HEK293 (cell line): ENCODE results near the gene SLC66A2.

Source experiments
- CTCF ChIA-PET: fragments of 350-600 bp; formaldehyde crosslinking; extraction: SDS; loops from one replicate; lab custom pipeline; 2021; ENCODE audit warnings: antibody characterized with exemption; lab: Yijun Ruan, JAX
- POLR2A ChIA-PET: fragments of 300-600 bp; formaldehyde crosslinking; extraction: SDS; loops from one replicate; lab custom pipeline; 2020; ENCODE audit warnings: antibody characterized with exemption, inconsistent platforms; lab: Yijun Ruan, JAX
- H3K27ac ChIP-seq: fragments of 200-500 bp; sonication (Bioruptor generic); 2 replicates; pipeline ENCODE4 v1.5.1; 2014; ENCODE audit warnings: low read depth, low read length, control low read depth, inconsistent platforms; ENCODE audit errors: extremely low read depth
- H3K36me3 ChIP-seq, 2 experiments: fragments of 200-500 bp in 1 of 2; sonication (Bioruptor generic) in 1 of 2; 1 replicate in 1 of 2; 2 replicates in 1 of 2; pipeline ENCODE4 v1.5.1; 2014 to 2017; ENCODE audit warnings: inconsistent platforms in 2 of 2, low read length in 2 of 2; ENCODE audit not compliant: control insufficient read depth in 2 of 2, insufficient read depth in 1 of 2
- H3K4me1 ChIP-seq: fragments of 200-500 bp; sonication (Bioruptor generic); 2 replicates; pipeline ENCODE4 v1.5.1; 2014; ENCODE audit warnings: mild to moderate bottlenecking, low read length, inconsistent platforms; ENCODE audit not compliant: control insufficient read depth, insufficient read depth
- H3K4me3 ChIP-seq: 2 replicates; pipeline ENCODE4 v1.5.1; 2011; ENCODE audit warnings: low read depth, mild to moderate bottlenecking, control low read depth, low read length, moderate library complexity
- H3K9me3 ChIP-seq: fragments of 200-500 bp; sonication (Bioruptor generic); 2 replicates; pipeline ENCODE4 v1.5.1; 2014; ENCODE audit warnings: low read depth, low read length, inconsistent platforms; ENCODE audit not compliant: control insufficient read depth, insufficient read depth
- BCL11B ChIP-seq: fragments of 450-650 bp; formaldehyde crosslinking; IDR thresholded peaks from 2 replicates; pipeline ENCODE4 v1.5.1; 2016; ENCODE audit warnings: low read depth, missing biosample characterization, missing genetic modification characterization
- ZFP3 ChIP-seq: fragments of 450-650 bp; formaldehyde crosslinking; IDR thresholded peaks from 2 replicates; pipeline ENCODE4 v1.5.1; 2016; ENCODE audit warnings: low read depth, missing biosample characterization, missing genetic modification characterization
- ZNF121 ChIP-seq: fragments of 450-650 bp; formaldehyde crosslinking; IDR thresholded peaks from 2 replicates; pipeline ENCODE4 v1.5.1; 2016; ENCODE audit warnings: missing biosample characterization, missing genetic modification characterization
- ZNF140 ChIP-seq: fragments of 450-650 bp; formaldehyde crosslinking; IDR thresholded peaks from 2 replicates; pipeline ENCODE4 v1.5.1; 2016; ENCODE audit warnings: missing biosample characterization, missing genetic modification characterization
- ZNF266 ChIP-seq: fragments of 450-650 bp; formaldehyde crosslinking; IDR thresholded peaks from 2 replicates; pipeline ENCODE4 v1.5.1; 2016; ENCODE audit warnings: missing biosample characterization, missing genetic modification characterization, low read depth
- ZNF311 ChIP-seq: fragments of 450-650 bp; formaldehyde crosslinking; IDR thresholded peaks from 2 replicates; pipeline ENCODE4 v1.5.1; 2017; ENCODE audit warnings: missing biosample characterization, missing genetic modification characterization, borderline replicate concordance
- ZNF335 ChIP-seq: fragments of 450-650 bp; formaldehyde crosslinking; conservative IDR thresholded peaks from 2 replicates; pipeline ENCODE4 v1.5.1; 2016; ENCODE audit warnings: missing biosample characterization, missing genetic modification characterization
- ZNF350 ChIP-seq: fragments of 450-650 bp; formaldehyde crosslinking; IDR thresholded peaks from 2 replicates; pipeline ENCODE4 v1.5.0; 2017; ENCODE audit warnings: missing biosample characterization, mild to moderate bottlenecking, missing genetic modification characterization
- ZNF510 ChIP-seq: fragments of 450-650 bp; formaldehyde crosslinking; IDR thresholded peaks from 2 replicates; pipeline ENCODE4 v1.5.1; 2018; ENCODE audit warnings: mild to moderate bottlenecking, missing genetic modification characterization, missing biosample characterization; ENCODE audit not compliant: insufficient replicate concordance
- ZNF561 ChIP-seq: fragments of 450-650 bp; IDR thresholded peaks from 2 replicates; pipeline ENCODE4 v1.5.1; 2018; ENCODE audit warnings: missing biosample characterization, missing genetic modification characterization, borderline replicate concordance
- ZNF596 ChIP-seq: fragments of 450-650 bp; IDR thresholded peaks from 2 replicates; pipeline ENCODE4 v1.5.0; 2018; ENCODE audit warnings: missing biosample characterization, mild to moderate bottlenecking, missing genetic modification characterization, moderate library complexity
- TF ChIP-seq, protein P1 (sequence below): fragments of 450-650 bp; formaldehyde crosslinking; IDR thresholded peaks from 2 replicates; pipeline ENCODE4 v1.5.1; 2016; ENCODE audit warnings: missing biosample characterization, missing genetic modification characterization
- TF ChIP-seq, protein P2 (sequence below): fragments of 450-650 bp; IDR thresholded peaks from 2 replicates; pipeline ENCODE4 v1.5.1; 2018; ENCODE audit warnings: missing biosample characterization, mild to moderate bottlenecking, missing genetic modification characterization
- TF ChIP-seq, protein P3 (sequence below): fragments of 450-650 bp; formaldehyde crosslinking; IDR thresholded peaks from 2 replicates; pipeline ENCODE4; 2016; ENCODE audit warnings: missing biosample characterization, missing genetic modification characterization
- TF ChIP-seq, protein P4 (sequence below): fragments of 450-650 bp; formaldehyde crosslinking; IDR thresholded peaks from 2 replicates; pipeline ENCODE4 v1.5.1; 2016; ENCODE audit warnings: missing biosample characterization, missing genetic modification characterization, borderline replicate concordance
- TF ChIP-seq, protein P5 (sequence below): fragments of 450-650 bp; formaldehyde crosslinking; IDR thresholded peaks from 2 replicates; pipeline ENCODE4 v1.5.1; 2016; ENCODE audit warnings: missing biosample characterization, missing genetic modification characterization

SLC66A2 gene

DNA sequence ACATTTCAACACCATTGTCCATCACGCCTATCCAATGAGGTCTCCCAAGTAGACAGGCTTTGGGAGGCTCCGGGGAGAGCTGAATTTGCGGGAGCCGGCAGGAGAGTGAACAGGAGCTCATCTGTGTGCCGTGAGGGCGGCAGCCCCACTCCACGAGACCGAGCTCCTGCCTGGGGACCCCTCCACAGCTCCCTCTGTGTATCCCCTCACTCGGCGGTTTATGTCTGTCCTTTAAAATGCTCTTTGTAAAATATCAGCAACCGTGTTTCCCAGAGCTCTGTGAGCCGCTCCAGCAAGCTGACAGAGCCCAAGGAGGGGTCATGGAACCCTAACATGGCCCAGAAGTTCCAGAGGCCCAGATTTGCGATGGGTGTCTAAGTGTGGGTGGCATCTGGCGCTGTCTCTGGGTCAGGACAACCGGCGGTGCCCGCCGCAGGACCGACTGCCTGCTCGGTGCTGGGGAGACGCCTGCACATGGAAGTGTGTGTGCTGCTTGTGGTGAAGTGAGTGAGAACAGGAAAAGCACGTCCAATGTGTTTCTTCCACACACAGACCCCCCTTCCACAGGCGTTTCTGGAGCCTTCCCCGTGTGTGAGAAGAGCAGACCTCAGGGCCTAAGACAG is 34.8 kb downstream of the SLC66A2 start:
- ChIA-PET POLR2A (no interaction called here), CTCF (no interaction called here)
- Histone ChIP-seq H3K4me3 (no peak overlapping the region), H3K9me3 (no peaks in the 10 kb centered on the region), H3K4me1 (no peaks in the 10 kb centered on the region), H3K36me3 (peaks cover 0 to 20% of the 10 kb centered on the region in 2 experiments; a peak in 2 of 3 replicates), H3K27ac (no peak overlapping the region)
- no peak for TF ChIP-seq ZNF510 (tag by site-specific recombination)
- TF ChIP-seq, protein P1, sequence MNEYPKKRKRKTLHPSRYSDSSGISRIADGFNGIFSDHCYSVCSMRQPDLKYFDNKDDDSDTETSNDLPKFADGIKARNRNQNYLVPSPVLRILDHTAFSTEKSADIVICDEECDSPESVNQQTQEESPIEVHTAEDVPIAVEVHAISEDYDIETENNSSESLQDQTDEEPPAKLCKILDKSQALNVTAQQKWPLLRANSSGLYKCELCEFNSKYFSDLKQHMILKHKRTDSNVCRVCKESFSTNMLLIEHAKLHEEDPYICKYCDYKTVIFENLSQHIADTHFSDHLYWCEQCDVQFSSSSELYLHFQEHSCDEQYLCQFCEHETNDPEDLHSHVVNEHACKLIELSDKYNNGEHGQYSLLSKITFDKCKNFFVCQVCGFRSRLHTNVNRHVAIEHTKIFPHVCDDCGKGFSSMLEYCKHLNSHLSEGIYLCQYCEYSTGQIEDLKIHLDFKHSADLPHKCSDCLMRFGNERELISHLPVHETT (tag by site-specific recombination) = no peak
- TF ChIP-seq, protein P2, sequence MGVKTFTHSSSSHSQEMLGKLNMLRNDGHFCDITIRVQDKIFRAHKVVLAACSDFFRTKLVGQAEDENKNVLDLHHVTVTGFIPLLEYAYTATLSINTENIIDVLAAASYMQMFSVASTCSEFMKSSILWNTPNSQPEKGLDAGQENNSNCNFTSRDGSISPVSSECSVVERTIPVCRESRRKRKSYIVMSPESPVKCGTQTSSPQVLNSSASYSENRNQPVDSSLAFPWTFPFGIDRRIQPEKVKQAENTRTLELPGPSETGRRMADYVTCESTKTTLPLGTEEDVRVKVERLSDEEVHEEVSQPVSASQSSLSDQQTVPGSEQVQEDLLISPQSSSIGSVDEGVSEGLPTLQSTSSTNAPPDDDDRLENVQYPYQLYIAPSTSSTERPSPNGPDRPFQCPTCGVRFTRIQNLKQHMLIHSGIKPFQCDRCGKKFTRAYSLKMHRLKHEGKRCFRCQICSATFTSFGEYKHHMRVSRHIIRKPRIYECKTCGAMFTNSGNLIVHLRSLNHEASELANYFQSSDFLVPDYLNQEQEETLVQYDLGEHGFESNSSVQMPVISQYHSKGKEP (tag by site-specific recombination) = no peak
- TF ChIP-seq, protein P3, sequence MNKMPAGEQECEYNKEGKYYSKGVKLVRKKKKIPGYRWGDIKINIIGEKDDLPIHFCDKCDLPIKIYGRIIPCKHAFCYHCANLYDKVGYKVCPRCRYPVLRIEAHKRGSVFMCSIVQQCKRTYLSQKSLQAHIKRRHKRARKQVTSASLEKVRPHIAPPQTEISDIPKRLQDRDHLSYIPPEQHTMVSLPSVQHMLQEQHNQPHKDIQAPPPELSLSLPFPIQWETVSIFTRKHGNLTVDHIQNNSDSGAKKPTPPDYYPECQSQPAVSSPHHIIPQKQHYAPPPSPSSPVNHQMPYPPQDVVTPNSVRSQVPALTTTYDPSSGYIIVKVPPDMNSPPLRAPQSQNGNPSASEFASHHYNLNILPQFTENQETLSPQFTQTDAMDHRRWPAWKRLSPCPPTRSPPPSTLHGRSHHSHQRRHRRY = no peak
- TF ChIP-seq ZNF596 = no peak
- no peak for TF ChIP-seq ZNF311
- no peak for TF ChIP-seq BCL11B
- TF ChIP-seq ZNF140 (tag by site-specific recombination) = no peak
- no peak for TF ChIP-seq ZNF121
- TF ChIP-seq, protein P4, sequence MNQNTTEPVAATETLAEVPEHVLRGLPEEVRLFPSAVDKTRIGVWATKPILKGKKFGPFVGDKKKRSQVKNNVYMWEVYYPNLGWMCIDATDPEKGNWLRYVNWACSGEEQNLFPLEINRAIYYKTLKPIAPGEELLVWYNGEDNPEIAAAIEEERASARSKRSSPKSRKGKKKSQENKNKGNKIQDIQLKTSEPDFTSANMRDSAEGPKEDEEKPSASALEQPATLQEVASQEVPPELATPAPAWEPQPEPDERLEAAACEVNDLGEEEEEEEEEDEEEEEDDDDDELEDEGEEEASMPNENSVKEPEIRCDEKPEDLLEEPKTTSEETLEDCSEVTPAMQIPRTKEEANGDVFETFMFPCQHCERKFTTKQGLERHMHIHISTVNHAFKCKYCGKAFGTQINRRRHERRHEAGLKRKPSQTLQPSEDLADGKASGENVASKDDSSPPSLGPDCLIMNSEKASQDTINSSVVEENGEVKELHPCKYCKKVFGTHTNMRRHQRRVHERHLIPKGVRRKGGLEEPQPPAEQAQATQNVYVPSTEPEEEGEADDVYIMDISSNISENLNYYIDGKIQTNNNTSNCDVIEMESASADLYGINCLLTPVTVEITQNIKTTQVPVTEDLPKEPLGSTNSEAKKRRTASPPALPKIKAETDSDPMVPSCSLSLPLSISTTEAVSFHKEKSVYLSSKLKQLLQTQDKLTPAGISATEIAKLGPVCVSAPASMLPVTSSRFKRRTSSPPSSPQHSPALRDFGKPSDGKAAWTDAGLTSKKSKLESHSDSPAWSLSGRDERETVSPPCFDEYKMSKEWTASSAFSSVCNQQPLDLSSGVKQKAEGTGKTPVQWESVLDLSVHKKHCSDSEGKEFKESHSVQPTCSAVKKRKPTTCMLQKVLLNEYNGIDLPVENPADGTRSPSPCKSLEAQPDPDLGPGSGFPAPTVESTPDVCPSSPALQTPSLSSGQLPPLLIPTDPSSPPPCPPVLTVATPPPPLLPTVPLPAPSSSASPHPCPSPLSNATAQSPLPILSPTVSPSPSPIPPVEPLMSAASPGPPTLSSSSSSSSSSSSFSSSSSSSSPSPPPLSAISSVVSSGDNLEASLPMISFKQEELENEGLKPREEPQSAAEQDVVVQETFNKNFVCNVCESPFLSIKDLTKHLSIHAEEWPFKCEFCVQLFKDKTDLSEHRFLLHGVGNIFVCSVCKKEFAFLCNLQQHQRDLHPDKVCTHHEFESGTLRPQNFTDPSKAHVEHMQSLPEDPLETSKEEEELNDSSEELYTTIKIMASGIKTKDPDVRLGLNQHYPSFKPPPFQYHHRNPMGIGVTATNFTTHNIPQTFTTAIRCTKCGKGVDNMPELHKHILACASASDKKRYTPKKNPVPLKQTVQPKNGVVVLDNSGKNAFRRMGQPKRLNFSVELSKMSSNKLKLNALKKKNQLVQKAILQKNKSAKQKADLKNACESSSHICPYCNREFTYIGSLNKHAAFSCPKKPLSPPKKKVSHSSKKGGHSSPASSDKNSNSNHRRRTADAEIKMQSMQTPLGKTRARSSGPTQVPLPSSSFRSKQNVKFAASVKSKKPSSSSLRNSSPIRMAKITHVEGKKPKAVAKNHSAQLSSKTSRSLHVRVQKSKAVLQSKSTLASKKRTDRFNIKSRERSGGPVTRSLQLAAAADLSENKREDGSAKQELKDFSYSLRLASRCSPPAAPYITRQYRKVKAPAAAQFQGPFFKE (tag by site-specific recombination) = no peak
- no peak for TF ChIP-seq ZNF335 (tag by site-specific recombination)
- no peak for TF ChIP-seq ZNF561 (tag by site-specific recombination)
- no peak for TF ChIP-seq ZNF266 (tag by site-specific recombination)
- TF ChIP-seq ZNF350 (tag by site-specific recombination) = no peak
- TF ChIP-seq, protein P5, sequence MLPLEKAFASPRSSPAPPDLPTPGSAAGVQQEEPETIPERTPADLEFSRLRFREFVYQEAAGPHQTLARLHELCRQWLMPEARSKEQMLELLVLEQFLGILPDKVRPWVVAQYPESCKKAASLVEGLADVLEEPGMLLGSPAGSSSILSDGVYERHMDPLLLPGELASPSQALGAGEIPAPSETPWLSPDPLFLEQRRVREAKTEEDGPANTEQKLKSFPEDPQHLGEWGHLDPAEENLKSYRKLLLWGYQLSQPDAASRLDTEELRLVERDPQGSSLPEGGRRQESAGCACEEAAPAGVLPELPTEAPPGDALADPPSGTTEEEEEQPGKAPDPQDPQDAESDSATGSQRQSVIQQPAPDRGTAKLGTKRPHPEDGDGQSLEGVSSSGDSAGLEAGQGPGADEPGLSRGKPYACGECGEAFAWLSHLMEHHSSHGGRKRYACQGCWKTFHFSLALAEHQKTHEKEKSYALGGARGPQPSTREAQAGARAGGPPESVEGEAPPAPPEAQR (tag by site-specific recombination) = no peak
- no peak for TF ChIP-seq ZFP3 (tag by site-specific recombination)
